ENCODE results near the gene ZNF827.

- TF ChIP-seq ZBTB37 (CRISPR knock-in tag; IDR thresholded peaks at IDR 0.05) (no peak), ELF1 (CRISPR knock-in tag; IDR thresholded peaks at IDR 0.05) (no peak), FOXA1 (IDR thresholded peaks at IDR 0.05) (no peak), FOXA1 (CRISPR knock-in tag; IDR thresholded peaks at IDR 0.05) (no peak), SETDB1 (CRISPR knock-in tag; IDR thresholded peaks at IDR 0.05; ENCODE audit: borderline replicate concordance) (no peak)
Observed at GRCh38 chr4:145930592-145930991, 8.0 kb downstream of the ZNF827 start.

All from HepG2 (cell line).